HepG2 (cell line): ENCODE data around the gene USP25. TPM values are rescaled to one million over a fixed set of nuclear protein-coding genes. Genes with fewer than 3 reads are reported as not detected.

ENCODE experiments used
- CERS6 ChIP-seq: sonication (generic); formaldehyde crosslinking; IDR thresholded peaks from 2 replicates; pipeline ENCODE4 v1.5.0; 2020; ENCODE audit warnings: missing genetic modification reagents
- CHD2 ChIP-seq: IDR thresholded peaks from 2 replicates; pipeline ENCODE4 v1.6.1; 2011; ENCODE audit warnings: low read depth, low read length, improper control_type of control experiment
- HDAC6 ChIP-seq: fragments of 200-600 bp; sonication (generic); IDR thresholded peaks from 2 replicates; pipeline ENCODE4 v1.7.0; 2017; ENCODE audit warnings: mild to moderate bottlenecking, antibody characterized with exemption, low read length, low read depth
- HNF4G ChIP-seq, 2 experiments: sonication (generic) in 1 of 2; formaldehyde crosslinking in 1 of 2; IDR thresholded peaks; 2 replicates each; pipeline versions ENCODE4 v1.4.0 to v1.6.1; 2011 to 2020; ENCODE audit warnings: borderline replicate concordance in 2 of 2, low read depth in 2 of 2, mild to moderate bottlenecking in 2 of 2, low read length in 1 of 2, missing genetic modification reagents in 1 of 2, moderate library complexity in 1 of 2
- IRF2 ChIP-seq: IDR thresholded peaks from 2 replicates; pipeline ENCODE4 v1.6.1; 2018; ENCODE audit warnings: missing genetic modification reagents, missing compliant biosample characterization
- NFE2 ChIP-seq: sonication (generic); formaldehyde crosslinking; IDR thresholded peaks from 2 replicates; pipeline ENCODE4 v1.4.0; 2020; ENCODE audit warnings: missing genetic modification reagents
- PAX8 ChIP-seq: sonication (generic); formaldehyde crosslinking; IDR thresholded peaks from 2 replicates; pipeline ENCODE4 v1.8.0; 2022; ENCODE audit warnings: mild to moderate bottlenecking, missing genetic modification reagents, borderline replicate concordance
- PAXIP1 ChIP-seq: sonication (generic); formaldehyde crosslinking; conservative IDR thresholded peaks from 2 replicates; pipeline ENCODE4 v1.4.0; 2020; ENCODE audit warnings: mild to moderate bottlenecking, missing genetic modification reagents, moderate library complexity
- POGK ChIP-seq: sonication (generic); formaldehyde crosslinking; conservative IDR thresholded peaks from 2 replicates; pipeline ENCODE4 v1.8.0; 2022; ENCODE audit warnings: mild to moderate bottlenecking, moderate library complexity, missing genetic modification reagents
- RCOR2 ChIP-seq: IDR thresholded peaks from 2 replicates; pipeline ENCODE4 v1.6.1; 2016; ENCODE audit warnings: missing biosample characterization, missing genetic modification reagents
- ZBTB38 ChIP-seq: sonication (generic); formaldehyde crosslinking; IDR thresholded peaks from 2 replicates; pipeline ENCODE4 v1.5.1; 2020; ENCODE audit warnings: mild to moderate bottlenecking, missing genetic modification reagents
- ZNF160 ChIP-seq: sonication (generic); formaldehyde crosslinking; IDR thresholded peaks from 2 replicates; pipeline ENCODE4 v1.8.0; 2022; ENCODE audit warnings: mild to moderate bottlenecking, inconsistent platforms, missing genetic modification reagents
- ZNF318 ChIP-seq: sonication (generic); formaldehyde crosslinking; IDR thresholded peaks from 2 replicates; pipeline ENCODE4 v1.4.0; 2020; ENCODE audit warnings: mild to moderate bottlenecking, missing genetic modification reagents
- ZNF776 ChIP-seq: sonication (generic); formaldehyde crosslinking; IDR thresholded peaks from 2 replicates; pipeline ENCODE4 v1.4.0; 2020; ENCODE audit warnings: mild to moderate bottlenecking, missing genetic modification reagents
- polyA plus RNA-seq, 8 experiments: library from polyadenylated mRNA; depleted of rRNA in 3 of 8; stranded (reverse) in 7 of 8; unstranded in 1 of 8; fragments of >200 nt; fragmentation: Illumina TruSeq in 4 of 8; extraction: Trizol in 4 of 8; gene quantifications; 2 replicates each; pipeline versions ENCODE4 v1.2.1 to v1.2.3, GENCODE V29; 2011 to 2016; ENCODE audit warnings: low read depth in 4 of 8, missing spikeins in 1 of 8, mixed read lengths in 1 of 8; ENCODE audit not compliant: insufficient read depth in 1 of 8
- total RNA-seq, 5 experiments: library from RNA; depleted of rRNA; stranded (reverse); fragments of >200 nt; fragmentation: Illumina TruSeq; extraction: Trizol; gene quantifications; 2 replicates each; pipeline ENCODE4 v1.2.3, GENCODE V29; 2016; ENCODE audit warnings: low read depth in 1 of 5

The USP25 gene
- total and polyA plus RNA-seq, 2 of the 13 experiments (the other 11 are each of a cell fraction or from before 2014, with no cell fraction given): 12.4 to 26.3 TPM

DNA sequence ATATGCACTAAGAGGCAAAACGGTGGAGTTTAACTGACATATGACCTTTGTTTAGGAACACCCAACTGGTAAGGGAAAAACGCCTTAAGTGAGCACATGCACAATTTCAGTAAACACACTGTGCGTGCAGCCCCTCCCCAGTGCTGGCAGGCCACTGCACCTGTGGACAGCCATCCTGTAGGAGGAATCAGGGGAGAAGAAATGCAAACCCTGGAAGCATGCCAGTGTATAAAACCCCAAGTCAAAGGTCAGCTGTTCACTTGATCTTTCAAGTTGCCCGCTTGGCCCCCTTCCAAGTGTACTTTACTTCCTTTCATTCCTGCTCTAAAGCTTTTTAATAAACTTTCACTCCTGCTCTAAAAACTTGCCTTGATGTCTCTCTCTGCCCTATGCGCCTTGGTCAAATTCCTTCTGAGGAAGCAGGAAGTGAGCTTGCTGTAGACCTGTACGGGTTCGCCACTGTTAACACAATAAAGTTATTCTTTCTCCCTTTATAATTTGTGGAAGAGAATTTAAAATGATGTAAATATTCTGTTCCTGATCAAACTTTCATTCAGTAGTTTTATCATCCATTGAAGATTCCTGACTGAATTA, 31.8 kb downstream of the USP25 start (continued):
- TF ChIP-seq PAXIP1 (CRISPR knock-in tag) (peak; percentile 69), HNF4G (IDR thresholded peaks at IDR 0.05; ENCODE audit: borderline replicate concordance, low read depth, low read length) (0 out of 2 replicates have a peak, but pooled peaks have one; percentile 40), HNF4G (CRISPR knock-in tag; IDR thresholded peaks at IDR 0.05; ENCODE audit: borderline replicate concordance, low read depth) (peak; percentile 50; the same call in 1 of the 2 replicates), ZNF160 (peak; percentile 90; the same call in 1 of the 2 replicates), NFE2 (CRISPR knock-in tag) (no peak), ZNF318 (CRISPR knock-in tag) (no peak), CHD2 (no peak), RCOR2 (no peak), CERS6 (no peak), PAX8 (CRISPR knock-in tag) (no peak), ZBTB38 (CRISPR knock-in tag) (no peak), IRF2 (CRISPR knock-in tag) (peak; percentile 19; the same call in 1 of the 2 replicates), HDAC6 (no peak), POGK (CRISPR knock-in tag) (no peak), ZNF776 (CRISPR knock-in tag) (no peak)
